Measurements from ENCODE around the gene PSMD7.

The PSMD7 gene

DNA sequence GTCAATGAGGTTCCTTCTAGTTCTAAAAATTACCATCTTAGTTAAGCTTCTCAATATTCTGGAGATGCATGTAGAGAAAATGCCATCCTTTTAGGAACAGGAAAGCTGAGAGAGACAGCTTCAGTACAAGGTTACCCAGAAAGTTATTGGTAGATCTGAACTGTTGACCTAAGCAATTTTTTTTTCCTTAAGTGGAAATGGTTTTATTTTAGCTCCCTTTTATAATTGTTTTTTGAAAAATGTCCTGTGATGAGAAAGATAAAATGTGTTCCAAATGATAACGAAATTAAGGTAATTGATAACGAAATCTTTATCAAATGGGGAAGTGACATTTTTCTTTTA lies 8.2 kb downstream of the PSMD7 start:
- Histone ChIP-seq H3F3A (ENCODE audit: insufficient read depth) (peaks cover 26% of the 10 kb centered on the region; the same call in 1 of the 2 replicates), H3K4me2 (ENCODE audit: low read depth, low read length, poor library complexity, severe bottlenecking) (no peak overlapping the region)

GRCh38 chr16:74305281-74305680 lies 8.7 kb downstream of the PSMD7 start:
- H3K4me2 ChIP-seq (ENCODE audit: low read depth, low read length, poor library complexity, severe bottlenecking), result no peak overlapping the region
- H3K9me3 ChIP-seq (ENCODE audit: insufficient read depth, low read length), result no peaks in the 10 kb centered on the region
- H3K36me3 ChIP-seq (ENCODE audit: low read length), result peaks cover 33% of the 10 kb centered on the region
- H4K20me1 ChIP-seq (ENCODE audit: low read depth, low read length), result no peaks in the 10 kb centered on the region
- H2AFZ ChIP-seq (ENCODE audit: low read depth, low read length, severe bottlenecking), result no peak overlapping the region
- no peaks in the 10 kb centered on the region for H3K27me3 ChIP-seq (ENCODE audit: low read length)
- no peaks in the 10 kb centered on the region for H3K9me2 ChIP-seq (replicated peaks; ENCODE audit: insufficient read depth, low read length)
- peaks cover 26% of the 10 kb centered on the region; the same call in 1 of the 2 replicates for H3F3A ChIP-seq (ENCODE audit: insufficient read depth)
- H3K27ac ChIP-seq (ENCODE audit: low read depth, low read length), result no peak overlapping the region
- TF ChIP-seq EZH2phosphoT487 (conservative IDR thresholded peaks at IDR 0.05; ENCODE audit: low read length), result no peak
- TF ChIP-seq, protein P1, sequence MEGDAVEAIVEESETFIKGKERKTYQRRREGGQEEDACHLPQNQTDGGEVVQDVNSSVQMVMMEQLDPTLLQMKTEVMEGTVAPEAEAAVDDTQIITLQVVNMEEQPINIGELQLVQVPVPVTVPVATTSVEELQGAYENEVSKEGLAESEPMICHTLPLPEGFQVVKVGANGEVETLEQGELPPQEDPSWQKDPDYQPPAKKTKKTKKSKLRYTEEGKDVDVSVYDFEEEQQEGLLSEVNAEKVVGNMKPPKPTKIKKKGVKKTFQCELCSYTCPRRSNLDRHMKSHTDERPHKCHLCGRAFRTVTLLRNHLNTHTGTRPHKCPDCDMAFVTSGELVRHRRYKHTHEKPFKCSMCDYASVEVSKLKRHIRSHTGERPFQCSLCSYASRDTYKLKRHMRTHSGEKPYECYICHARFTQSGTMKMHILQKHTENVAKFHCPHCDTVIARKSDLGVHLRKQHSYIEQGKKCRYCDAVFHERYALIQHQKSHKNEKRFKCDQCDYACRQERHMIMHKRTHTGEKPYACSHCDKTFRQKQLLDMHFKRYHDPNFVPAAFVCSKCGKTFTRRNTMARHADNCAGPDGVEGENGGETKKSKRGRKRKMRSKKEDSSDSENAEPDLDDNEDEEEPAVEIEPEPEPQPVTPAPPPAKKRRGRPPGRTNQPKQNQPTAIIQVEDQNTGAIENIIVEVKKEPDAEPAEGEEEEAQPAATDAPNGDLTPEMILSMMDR (IDR thresholded peaks at IDR 0.05; ENCODE audit: insufficient read depth, low read length, poor library complexity, severe bottlenecking), result no peak
- no peak overlapping the region for H3K4me3 ChIP-seq (ENCODE audit: insufficient read depth, low read length, poor library complexity, severe bottlenecking)
- H3K9ac ChIP-seq (ENCODE audit: low read length), result no peak overlapping the region
- H3K79me2 ChIP-seq (ENCODE audit: insufficient read depth, low read length), result no peaks in the 10 kb centered on the region

More for the DNA sequence above, 8.2 kb downstream of the PSMD7 start:
- no peak overlapping the region for H2AFZ ChIP-seq (ENCODE audit: low read depth, low read length, severe bottlenecking)
- H3K4me3 ChIP-seq (ENCODE audit: insufficient read depth, low read length, poor library complexity, severe bottlenecking), result no peak overlapping the region
- H3K27me3 ChIP-seq (ENCODE audit: low read length), result no peaks in the 10 kb centered on the region
- no peaks in the 10 kb centered on the region for H3K9me2 ChIP-seq (replicated peaks; ENCODE audit: insufficient read depth, low read length)
- no peaks in the 10 kb centered on the region for H3K79me2 ChIP-seq (ENCODE audit: insufficient read depth, low read length)
- no peaks in the 10 kb centered on the region for H3K9me3 ChIP-seq (ENCODE audit: insufficient read depth, low read length)
- no peaks in the 10 kb centered on the region for H4K20me1 ChIP-seq (ENCODE audit: low read depth, low read length)
- H3K27ac ChIP-seq (ENCODE audit: low read depth, low read length), result no peak overlapping the region
- H3K36me3 ChIP-seq (ENCODE audit: low read length), result peaks cover 36% of the 10 kb centered on the region
- no peak overlapping the region for H3K9ac ChIP-seq (ENCODE audit: low read length)
- no peak for TF ChIP-seq EZH2phosphoT487 (conservative IDR thresholded peaks at IDR 0.05; ENCODE audit: low read length)
- TF ChIP-seq, protein P1 (IDR thresholded peaks at IDR 0.05; ENCODE audit: insufficient read depth, low read length, poor library complexity, severe bottlenecking), result no peak

DNA sequence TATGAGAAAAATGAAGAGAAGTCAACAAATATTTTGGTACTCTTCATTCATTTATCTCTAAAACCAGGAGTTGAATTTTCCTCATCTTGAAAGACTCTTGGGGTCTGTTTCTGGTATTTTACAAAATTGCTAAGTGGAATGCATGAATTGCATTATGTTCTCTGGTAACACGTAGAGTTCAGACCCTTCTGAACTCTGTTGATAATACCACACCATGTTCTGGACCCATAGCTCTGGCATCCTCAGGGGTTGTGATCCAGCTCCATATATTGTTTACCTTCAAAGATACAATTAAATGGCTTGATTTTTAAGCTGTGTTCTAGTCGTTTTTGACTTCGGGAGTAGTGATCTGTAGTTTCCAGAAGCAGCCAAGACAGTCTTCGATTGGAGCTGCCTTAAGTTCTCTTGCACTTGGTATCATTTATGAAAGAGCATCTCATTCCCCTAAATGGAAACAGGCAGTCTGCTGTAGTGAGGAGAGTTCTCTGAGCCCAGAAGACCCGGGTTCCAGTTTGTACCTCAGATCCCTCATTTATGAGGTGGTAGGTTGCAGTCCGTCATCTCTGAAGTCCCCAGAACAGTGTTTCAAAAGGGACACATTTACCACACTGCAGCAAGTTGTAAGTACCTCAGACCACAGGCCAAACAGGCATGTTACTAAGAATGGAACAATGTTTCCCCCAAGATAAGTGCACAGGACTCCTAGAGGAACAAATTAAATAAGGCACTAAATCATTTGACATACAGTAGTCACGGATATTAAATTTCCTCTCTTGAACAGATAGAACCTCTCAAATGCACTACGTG lies 9.6 kb downstream of the PSMD7 start:
- Histone ChIP-seq H3K79me2 (ENCODE audit: insufficient read depth, low read length) (no peaks in the 10 kb centered on the region), H2AFZ (ENCODE audit: low read depth, low read length, severe bottlenecking) (no peak overlapping the region), H3K9ac (ENCODE audit: low read length) (no peak overlapping the region), H3K4me3 (ENCODE audit: insufficient read depth, low read length, poor library complexity, severe bottlenecking) (no peak overlapping the region), H3K27me3 (ENCODE audit: low read length) (no peaks in the 10 kb centered on the region), H3K36me3 (ENCODE audit: low read length) (peaks cover 24% of the 10 kb centered on the region), H3K4me2 (ENCODE audit: low read depth, low read length, poor library complexity, severe bottlenecking) (no peak overlapping the region), H3K9me3 (ENCODE audit: insufficient read depth, low read length) (no peaks in the 10 kb centered on the region), H3K27ac (ENCODE audit: low read depth, low read length) (no peak overlapping the region), H4K20me1 (ENCODE audit: low read depth, low read length) (no peaks in the 10 kb centered on the region), H3F3A (ENCODE audit: insufficient read depth) (peaks cover 26% of the 10 kb centered on the region; the same call in 1 of the 2 replicates), H3K9me2 (replicated peaks; ENCODE audit: insufficient read depth, low read length) (no peaks in the 10 kb centered on the region)
- TF ChIP-seq, protein P1 (IDR thresholded peaks at IDR 0.05; ENCODE audit: insufficient read depth, low read length, poor library complexity, severe bottlenecking), result no peak
- no peak for TF ChIP-seq EZH2phosphoT487 (conservative IDR thresholded peaks at IDR 0.05; ENCODE audit: low read length)

All from SU-DHL-6 (cell line).